GM12878 (cell line): ENCODE measurements around the gene CSTB. TPM values are rescaled to one million over a fixed set of nuclear protein-coding genes. Genes with fewer than 3 reads are reported as not detected.

Source experiments
- ATAC-seq: fragments of 200-7000 bp; cut with Tn5 transposase; 3 replicates; pipeline ENCODE4 v1.9.1; 2020; ENCODE audit warnings: mild to moderate bottlenecking, moderate library complexity
- BruUV-seq: library from RNA; stranded (reverse); fragments of 400-500 nt; replicated peaks from 2 replicates; lab custom pipeline; 2021; lab: Mats Ljungman, UMichigan
- CTCF ChIA-PET: fragments of 300-600 bp; sonication (Branson Sonifier 250); formaldehyde crosslinking; extraction: SDS; loops from one replicate; lab custom pipeline; 2021; ENCODE audit warnings: inconsistent platforms; lab: Yijun Ruan, JAX
- POLR2A ChIA-PET: fragments of 350-600 bp; formaldehyde crosslinking; extraction: SDS; loops from one replicate; lab custom pipeline; 2021; ENCODE audit warnings: inconsistent platforms; lab: Charles Lee
- RAD21 ChIA-PET: fragments of 300-600 bp; sonication (Branson Sonifier 250); formaldehyde crosslinking; loops from one replicate; lab custom pipeline; 2023; ENCODE audit warnings: antibody characterized with exemption; ENCODE audit not compliant: unreplicated experiment; lab: Charles Lee
- SMC1A ChIA-PET: fragments of 300-600 bp; sonication (Branson Sonifier 250); formaldehyde crosslinking; loops from one replicate; lab custom pipeline; 2023; ENCODE audit not compliant: unreplicated experiment, uncharacterized antibody; lab: Charles Lee
- DNase-seq: peaks from one replicate; pipeline ENCODE4 v3.0.0-alpha.2; 2011; ENCODE audit warnings: low read depth, low spot score
- FAIRE-seq: peaks from 3 replicates; lab custom pipeline; 2011; peaks lifted over from hg19 to GRCh38; lab: Jason Lieb, UNC
- H2AFZ ChIP-seq: 2 replicates; pipeline ENCODE4 v1.6.0; 2011; ENCODE audit warnings: low read depth, low read length, control low read depth; ENCODE audit not compliant: control insufficient read depth
- H3K27ac ChIP-seq: 2 replicates; pipeline ENCODE4 v1.5.1; 2011; ENCODE audit warnings: control low read depth; ENCODE audit not compliant: control insufficient read depth, insufficient read depth
- H3K27me3 ChIP-seq, 2 experiments: replicated peaks in 1 of 2; 2 replicates each; pipeline versions ENCODE4 v1.6.0 to v1.6.1; 2011; ENCODE audit warnings: low read length in 1 of 2; ENCODE audit not compliant: control insufficient read depth in 2 of 2, insufficient read depth in 2 of 2
- H3K36me3 ChIP-seq, 2 experiments: 2 replicates each; pipeline ENCODE4 v1.5.1; 2011; ENCODE audit warnings: low read length in 1 of 2; ENCODE audit not compliant: control insufficient read depth in 2 of 2, insufficient read depth in 2 of 2
- H3K4me1 ChIP-seq: 2 replicates; pipeline ENCODE4 v1.6.1; 2011; ENCODE audit warnings: mild to moderate bottlenecking, low read length, moderate library complexity, mixed read lengths; ENCODE audit not compliant: control insufficient read depth, insufficient read depth
- H3K4me2 ChIP-seq: 2 replicates; pipeline ENCODE4 v1.6.0; 2011; ENCODE audit warnings: control low read depth; ENCODE audit not compliant: control insufficient read depth, insufficient read depth
- H3K4me3 ChIP-seq: fragments of 200-600 bp; sonication (generic); 2 replicates; pipeline ENCODE4 v1.5.1; 2016
- H3K79me2 ChIP-seq: 2 replicates; pipeline ENCODE4 v1.6.0; 2011; ENCODE audit warnings: low read length; ENCODE audit not compliant: control insufficient read depth, insufficient read depth
- H3K9ac ChIP-seq: 2 replicates; pipeline ENCODE4 v1.8.0; 2011; ENCODE audit warnings: low read length, control low read depth, mixed read lengths; ENCODE audit not compliant: control insufficient read depth, insufficient read depth
- H3K9me3 ChIP-seq: replicated peaks from 3 replicates; pipeline ENCODE4 v1.5.1; 2011; ENCODE audit warnings: mild to moderate bottlenecking, low read length; ENCODE audit not compliant: control insufficient read depth, insufficient read depth
- H4K20me1 ChIP-seq: 2 replicates; pipeline ENCODE4 v1.6.0; 2011; ENCODE audit not compliant: control insufficient read depth, insufficient read depth
- CBX5 ChIP-seq: sonication (generic); IDR thresholded peaks from 2 replicates; pipeline ENCODE4 v1.6.1; 2016; ENCODE audit warnings: low read depth, moderate library complexity, mild to moderate bottlenecking, inconsistent platforms
- CHD4 ChIP-seq: fragments of 200-600 bp; sonication (generic); IDR thresholded peaks from 2 replicates; pipeline ENCODE4 v1.6.1; 2016; ENCODE audit warnings: mild to moderate bottlenecking
- CTCF ChIP-seq, 3 experiments: IDR thresholded peaks in 2 of 3; conservative IDR thresholded peaks in 1 of 3; 2 replicates each; pipeline ENCODE4 v1.5.1; 2011; ENCODE audit warnings: low read depth in 3 of 3, low read length in 3 of 3, mild to moderate bottlenecking in 3 of 3, control low read depth in 2 of 3, moderate library complexity in 2 of 3, inconsistent platforms in 1 of 3, mixed read lengths in 1 of 3; ENCODE audit not compliant: control insufficient read depth in 2 of 3, insufficient read depth in 1 of 3; ENCODE audit errors: extremely low read depth in 1 of 3
- GABPA ChIP-seq: IDR thresholded peaks from 2 replicates; pipeline ENCODE4 v1.6.1; 2014; ENCODE audit warnings: antibody characterized with exemption, low read depth, mild to moderate bottlenecking, inconsistent platforms
- POLR2A ChIP-seq: IDR thresholded peaks from 2 replicates; pipeline ENCODE4 v1.6.1; 2011; ENCODE audit warnings: low read depth, mild to moderate bottlenecking, low read length
- SMAD5 ChIP-seq: IDR thresholded peaks from 2 replicates; pipeline ENCODE4 v1.6.1; 2016; ENCODE audit warnings: antibody characterized with exemption, low read depth
- WGBS: methylation state at CpG from one replicate; pipeline ENCODE4 v1.1.6; 2016; ENCODE audit warnings: low lambda C conversion rate; ENCODE audit not compliant: insufficient replicate concordance, insufficient coverage; ENCODE audit errors: missing lambda C conversion rate; 5-methylcytosine and 5-hydroxymethylcytosine counted together
- in situ Hi-C: fragments of 300-500 bp; cut with MboI; formaldehyde crosslinking; loops from 9 replicates; pipeline ENCODE4 v1.14.3; 2018; ENCODE audit warnings: mixed read lengths
- intact Hi-C: fragments of 100-400 bp; cut with micrococcal nuclease; formaldehyde crosslinking; loops from one replicate; pipeline ENCODE4 v1.14.2; 2022; ENCODE audit not compliant: unreplicated experiment
- polyA plus RNA-seq, 11 experiments: library from polyadenylated mRNA; depleted of rRNA in 4 of 11; unstranded in 6 of 11; stranded (reverse) in 5 of 11; fragments of >200 nt; fragmentation: Nextera tagmentation in 4 of 11; fragmentation: Illumina TruSeq in 1 of 11; extraction: Ambion mirVana in 4 of 11; extraction: Trizol in 1 of 11; gene quantifications; 1 replicate in 1 of 11; 2 replicates in 10 of 11; pipeline versions ENCODE4 v1.2.1 to v1.2.3, GENCODE V29; 2011 to 2016; ENCODE audit warnings: inconsistent platforms in 2 of 11, missing spikeins in 2 of 11, low read depth in 1 of 11
- total RNA-seq, 4 experiments: library from RNA; depleted of rRNA in 3 of 4; stranded (reverse); fragments of >200 nt in 3 of 4; fragmentation: Illumina TruSeq in 1 of 4; extraction: Trizol in 1 of 4; gene quantifications; 2 replicates each; pipeline versions ENCODE4 v1.2.1 to v1.2.3, GENCODE V29; 2013 to 2021
- TF ChIP-seq, protein P1 (sequence below): fragments of 450-650 bp; IDR thresholded peaks from 2 replicates; pipeline ENCODE4 v1.6.1; 2017; ENCODE audit warnings: antibody characterized with exemption, mild to moderate bottlenecking, moderate library complexity
- TF ChIP-seq, protein P2 (sequence below): IDR thresholded peaks from 2 replicates; pipeline ENCODE4 v1.6.1; 2012; ENCODE audit warnings: mild to moderate bottlenecking, low read depth, low read length

CSTB gene
- total and polyA plus RNA-seq, 10 of the 15 experiments (the other 5 are each of a cell fraction or from before 2014, with no cell fraction given): 12.5 to 82.7 (median 41.9) TPM

DNA sequence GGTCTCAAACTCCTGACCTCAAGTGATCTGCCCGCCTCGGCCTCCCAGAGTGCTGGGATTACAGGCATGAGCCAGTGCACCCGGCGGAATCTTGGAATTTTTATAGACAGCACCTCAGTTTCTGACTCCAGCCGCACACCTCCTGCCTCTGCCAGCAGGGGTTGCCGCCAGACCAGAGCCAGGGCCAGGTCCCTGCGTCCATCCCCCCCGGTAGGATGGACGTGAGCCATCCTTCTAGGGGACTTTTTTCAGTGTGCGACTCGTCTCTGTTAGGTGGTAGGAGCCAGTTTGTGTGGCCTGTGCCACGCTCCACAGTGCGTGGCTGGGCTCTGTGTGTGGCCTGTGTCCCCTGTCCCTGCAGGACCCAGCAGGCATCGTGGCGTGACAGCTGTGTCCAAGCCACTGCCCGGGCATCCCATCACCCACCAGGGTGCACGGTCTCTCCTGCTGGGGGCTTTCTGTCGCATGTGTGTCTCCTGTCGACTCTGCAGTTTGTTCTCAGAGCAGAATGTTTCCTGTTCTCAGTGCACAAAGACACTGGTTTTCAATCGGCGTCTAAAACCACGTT is 15.6 kb downstream of the CSTB start:
- 80% methylated on average over 22 of the region's 22 CpGs for WGBS
- no peak overlapping the region for H3K9ac ChIP-seq
- CTCF ChIA-PET: no interaction called here
- no TSS peak for BruUV-seq
- H4K20me1 ChIP-seq: no peaks in the 10 kb centered on the region
- H3K27me3 ChIP-seq: no peaks in the 10 kb centered on the region
- in situ Hi-C loops (no loop called here), intact Hi-C loops (no loop called here)
- H3K27ac ChIP-seq: no peak overlapping the region
- POLR2A ChIA-PET: no interaction called here
- no peak for TF ChIP-seq GABPA
- TF ChIP-seq, protein P1, sequence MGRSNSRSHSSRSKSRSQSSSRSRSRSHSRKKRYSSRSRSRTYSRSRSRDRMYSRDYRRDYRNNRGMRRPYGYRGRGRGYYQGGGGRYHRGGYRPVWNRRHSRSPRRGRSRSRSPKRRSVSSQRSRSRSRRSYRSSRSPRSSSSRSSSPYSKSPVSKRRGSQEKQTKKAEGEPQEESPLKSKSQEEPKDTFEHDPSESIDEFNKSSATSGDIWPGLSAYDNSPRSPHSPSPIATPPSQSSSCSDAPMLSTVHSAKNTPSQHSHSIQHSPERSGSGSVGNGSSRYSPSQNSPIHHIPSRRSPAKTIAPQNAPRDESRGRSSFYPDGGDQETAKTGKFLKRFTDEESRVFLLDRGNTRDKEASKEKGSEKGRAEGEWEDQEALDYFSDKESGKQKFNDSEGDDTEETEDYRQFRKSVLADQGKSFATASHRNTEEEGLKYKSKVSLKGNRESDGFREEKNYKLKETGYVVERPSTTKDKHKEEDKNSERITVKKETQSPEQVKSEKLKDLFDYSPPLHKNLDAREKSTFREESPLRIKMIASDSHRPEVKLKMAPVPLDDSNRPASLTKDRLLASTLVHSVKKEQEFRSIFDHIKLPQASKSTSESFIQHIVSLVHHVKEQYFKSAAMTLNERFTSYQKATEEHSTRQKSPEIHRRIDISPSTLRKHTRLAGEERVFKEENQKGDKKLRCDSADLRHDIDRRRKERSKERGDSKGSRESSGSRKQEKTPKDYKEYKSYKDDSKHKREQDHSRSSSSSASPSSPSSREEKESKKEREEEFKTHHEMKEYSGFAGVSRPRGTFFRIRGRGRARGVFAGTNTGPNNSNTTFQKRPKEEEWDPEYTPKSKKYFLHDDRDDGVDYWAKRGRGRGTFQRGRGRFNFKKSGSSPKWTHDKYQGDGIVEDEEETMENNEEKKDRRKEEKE: no peak
- TF ChIP-seq POLR2A: peak; percentile 50; the same call in 1 of the 2 replicates
- TF ChIP-seq CBX5: no peak
- TF ChIP-seq CTCF (IDR thresholded peaks at IDR 0.05 in 2 of 3, conservative IDR thresholded peaks at IDR 0.05 in 1 of 3; ENCODE audit: control insufficient read depth in 2 of 3, extremely low read depth in 1 of 3, insufficient read depth in 1 of 3, low read depth in 3 of 3, low read length in 3 of 3): 0 out of 6 replicates have a peak, but pooled peaks of 1 of the 3 experiments have one; percentile 6
- TF ChIP-seq, protein P2, sequence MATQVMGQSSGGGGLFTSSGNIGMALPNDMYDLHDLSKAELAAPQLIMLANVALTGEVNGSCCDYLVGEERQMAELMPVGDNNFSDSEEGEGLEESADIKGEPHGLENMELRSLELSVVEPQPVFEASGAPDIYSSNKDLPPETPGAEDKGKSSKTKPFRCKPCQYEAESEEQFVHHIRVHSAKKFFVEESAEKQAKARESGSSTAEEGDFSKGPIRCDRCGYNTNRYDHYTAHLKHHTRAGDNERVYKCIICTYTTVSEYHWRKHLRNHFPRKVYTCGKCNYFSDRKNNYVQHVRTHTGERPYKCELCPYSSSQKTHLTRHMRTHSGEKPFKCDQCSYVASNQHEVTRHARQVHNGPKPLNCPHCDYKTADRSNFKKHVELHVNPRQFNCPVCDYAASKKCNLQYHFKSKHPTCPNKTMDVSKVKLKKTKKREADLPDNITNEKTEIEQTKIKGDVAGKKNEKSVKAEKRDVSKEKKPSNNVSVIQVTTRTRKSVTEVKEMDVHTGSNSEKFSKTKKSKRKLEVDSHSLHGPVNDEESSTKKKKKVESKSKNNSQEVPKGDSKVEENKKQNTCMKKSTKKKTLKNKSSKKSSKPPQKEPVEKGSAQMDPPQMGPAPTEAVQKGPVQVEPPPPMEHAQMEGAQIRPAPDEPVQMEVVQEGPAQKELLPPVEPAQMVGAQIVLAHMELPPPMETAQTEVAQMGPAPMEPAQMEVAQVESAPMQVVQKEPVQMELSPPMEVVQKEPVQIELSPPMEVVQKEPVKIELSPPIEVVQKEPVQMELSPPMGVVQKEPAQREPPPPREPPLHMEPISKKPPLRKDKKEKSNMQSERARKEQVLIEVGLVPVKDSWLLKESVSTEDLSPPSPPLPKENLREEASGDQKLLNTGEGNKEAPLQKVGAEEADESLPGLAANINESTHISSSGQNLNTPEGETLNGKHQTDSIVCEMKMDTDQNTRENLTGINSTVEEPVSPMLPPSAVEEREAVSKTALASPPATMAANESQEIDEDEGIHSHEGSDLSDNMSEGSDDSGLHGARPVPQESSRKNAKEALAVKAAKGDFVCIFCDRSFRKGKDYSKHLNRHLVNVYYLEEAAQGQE: no peak
- TF ChIP-seq SMAD5: no peak
- no peak for TF ChIP-seq CHD4
- no peaks in the 10 kb centered on the region for H3K4me1 ChIP-seq
- H2AFZ ChIP-seq: no peak overlapping the region
- no peaks in the 10 kb centered on the region for H3K9me3 ChIP-seq
- RAD21 ChIA-PET: no interaction called here
- peaks cover 11 to 18% of the 10 kb centered on the region in 2 experiments; a peak in 3 of 4 replicates for H3K36me3 ChIP-seq
- no peak for FAIRE-seq
- ATAC-seq: no peak
- H3K4me2 ChIP-seq: no peak overlapping the region
- H3K4me3 ChIP-seq: no peak overlapping the region
- H3K79me2 ChIP-seq: no peaks in the 10 kb centered on the region
- SMC1A ChIA-PET: no interaction called here
- DNase-seq: no peak
